GM18508 (cell line): ENCODE data around the gene NRXN3.
"Not testable (repeated sequence)": the region's sequence is repeated elsewhere in the genome, so short reads cannot be mapped to it uniquely, and the experiment has no call there.

Experiments
- ATAC-seq: cut with Tn5 transposase; IDR thresholded peaks from one replicate; pipeline ENCODE4 v1.9.1; 2021; ENCODE audit warnings: moderate number of reproducible peaks; ENCODE audit not compliant: insufficient read depth, unreplicated experiment

NRXN3 gene

GRCh38 chr14:78967111-78967809 is 797.1 kb downstream of the NRXN3 start:
- no peak for ATAC-seq

DNA sequence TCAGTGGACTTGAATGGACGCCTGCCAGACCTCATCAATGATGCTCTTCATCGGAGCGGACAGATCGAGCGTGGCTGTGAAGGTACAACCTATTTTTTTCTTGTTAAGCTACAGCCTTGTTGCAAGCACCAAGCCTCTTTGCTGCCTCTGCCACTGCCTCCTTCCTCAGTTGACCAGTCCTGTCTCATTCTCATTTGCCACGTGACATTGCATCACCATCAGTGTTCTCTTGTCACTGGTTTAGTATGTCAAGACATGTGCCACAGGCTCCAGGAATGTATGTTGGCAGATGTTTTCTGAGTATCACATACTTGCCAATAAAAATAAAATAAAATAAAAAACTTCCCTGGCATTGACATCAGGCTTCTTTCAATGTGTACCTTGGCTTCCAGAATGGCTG is 798.1 kb downstream of the NRXN3 start:
- ATAC-seq: no peak

DNA sequence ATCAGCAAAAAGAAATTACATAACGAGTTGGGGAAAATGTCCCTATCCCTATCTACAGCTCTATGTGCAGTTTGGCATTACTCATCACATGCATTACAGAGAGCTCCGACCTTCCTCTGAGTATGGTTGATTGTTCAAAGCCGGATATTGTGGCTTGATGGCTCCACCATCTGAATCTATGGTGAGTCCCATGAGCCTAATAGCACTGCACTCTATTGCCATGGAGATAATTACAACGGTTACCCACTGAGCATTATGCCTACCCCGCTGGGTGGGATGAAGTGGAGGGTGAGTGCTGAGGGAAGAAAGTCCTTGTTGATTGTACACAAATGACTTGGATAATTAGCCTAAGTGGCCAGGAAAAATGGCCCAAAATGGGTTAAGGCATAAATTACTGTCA is 800.5 kb downstream of the NRXN3 start:
- no peak for ATAC-seq

GRCh38 chr14:78972440-78972839 is 802.3 kb downstream of the NRXN3 start:
- no peak for ATAC-seq

DNA sequence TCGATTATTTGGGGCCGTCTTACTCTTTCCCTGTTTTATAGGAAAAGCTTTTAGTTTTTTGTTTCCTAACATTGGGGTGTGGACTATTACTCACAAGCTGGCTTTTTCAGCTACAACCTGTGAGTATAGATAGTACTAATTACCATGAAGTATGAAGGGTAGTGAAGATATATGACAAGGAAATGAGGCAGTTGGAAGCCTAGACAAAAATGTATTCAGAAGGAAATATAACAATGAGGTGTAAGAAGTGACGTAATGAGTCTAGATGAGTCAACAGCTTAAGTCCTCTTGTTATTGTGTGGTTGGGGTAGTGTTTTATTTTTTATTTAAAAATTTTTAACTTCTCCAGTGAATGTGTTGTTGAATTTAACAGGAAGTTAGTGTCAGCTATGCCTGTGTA is 804.5 kb downstream of the NRXN3 start:
- no peak for ATAC-seq

DNA sequence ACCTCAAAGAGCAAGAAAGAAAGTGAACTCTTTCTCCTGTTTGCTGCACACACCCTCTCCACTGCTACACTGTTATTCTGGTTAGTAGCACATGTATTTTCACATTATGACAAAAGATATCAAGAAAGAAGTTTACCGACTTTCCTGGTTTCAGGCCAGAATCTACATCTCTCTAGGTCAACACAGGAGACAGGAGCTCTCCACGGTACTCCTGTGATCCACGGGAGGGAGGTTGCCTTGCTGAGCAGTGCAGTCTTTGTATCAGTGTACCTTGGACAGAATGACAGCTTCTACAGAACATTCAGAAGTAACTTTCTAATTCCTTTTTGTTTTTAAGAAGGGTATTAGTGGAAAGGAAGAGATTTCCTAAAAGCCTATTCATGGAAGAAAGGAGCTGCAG is 805.6 kb downstream of the NRXN3 start:
- ATAC-seq: no peak

DNA sequence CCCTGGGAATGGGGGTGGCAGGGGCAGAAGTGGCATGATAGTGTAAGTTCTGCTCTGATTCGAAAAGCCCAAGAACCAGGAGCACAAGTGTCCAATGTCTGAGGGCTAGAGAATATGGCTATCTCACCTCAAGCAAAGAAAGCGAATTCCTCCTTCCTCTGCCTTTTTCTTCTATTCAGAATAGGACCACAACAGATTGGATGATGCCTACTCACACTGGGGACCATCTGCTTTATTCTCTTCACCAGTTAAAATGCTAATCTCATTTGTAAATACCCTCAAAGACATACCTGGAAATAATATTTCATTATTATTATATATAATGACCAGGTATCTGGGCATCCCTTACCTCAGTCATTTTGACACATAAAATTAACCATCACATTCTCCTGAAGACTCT is 808.7 kb downstream of the NRXN3 start:
- ATAC-seq: no peak

- no peak for ATAC-seq
Measured at GRCh38 chr14:78982551-78982950, 812.4 kb downstream of the NRXN3 start.

- ATAC-seq: no peak
Measured at GRCh38 chr14:78983126-78983525, 813.0 kb downstream of the NRXN3 start.

DNA sequence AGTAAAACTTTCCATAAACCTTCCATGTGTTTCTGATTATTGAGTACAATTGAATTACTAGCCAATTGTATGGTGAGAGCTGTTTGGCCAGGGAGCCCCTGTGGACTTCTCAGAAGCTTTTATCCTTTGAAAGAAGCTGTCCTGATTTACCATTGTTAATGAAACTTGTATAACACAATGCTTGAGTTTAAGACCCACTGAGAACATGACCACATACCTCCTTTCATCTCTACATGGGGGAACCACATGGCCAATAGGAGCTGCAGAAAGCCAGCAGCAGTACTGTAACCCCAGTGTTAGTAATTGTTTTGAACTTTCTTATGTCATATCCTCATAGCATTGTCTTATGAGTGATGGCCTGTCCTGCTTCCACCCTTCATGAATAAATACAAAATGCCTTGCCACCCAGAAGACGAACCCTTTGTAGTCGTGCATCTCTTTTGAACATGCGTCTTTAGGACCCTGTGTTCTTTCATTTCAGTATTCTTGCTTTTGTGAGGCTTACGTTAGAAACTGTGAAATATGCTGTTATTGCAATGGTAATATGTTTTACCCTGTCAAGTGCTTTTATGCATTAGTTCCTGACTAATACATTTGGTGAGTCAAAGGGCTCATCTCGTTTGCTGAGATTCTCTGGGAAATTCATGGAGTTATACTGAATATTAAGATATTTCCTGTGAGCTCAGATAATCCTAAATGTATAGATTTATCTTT is 815.7 kb downstream of the NRXN3 start:
- ATAC-seq: no peak

- no peak for ATAC-seq
Measured at GRCh38 chr14:78986989-78987388, 816.8 kb downstream of the NRXN3 start.

- no peak for ATAC-seq
Measured at GRCh38 chr14:78989221-78989620, 819.0 kb downstream of the NRXN3 start.

DNA sequence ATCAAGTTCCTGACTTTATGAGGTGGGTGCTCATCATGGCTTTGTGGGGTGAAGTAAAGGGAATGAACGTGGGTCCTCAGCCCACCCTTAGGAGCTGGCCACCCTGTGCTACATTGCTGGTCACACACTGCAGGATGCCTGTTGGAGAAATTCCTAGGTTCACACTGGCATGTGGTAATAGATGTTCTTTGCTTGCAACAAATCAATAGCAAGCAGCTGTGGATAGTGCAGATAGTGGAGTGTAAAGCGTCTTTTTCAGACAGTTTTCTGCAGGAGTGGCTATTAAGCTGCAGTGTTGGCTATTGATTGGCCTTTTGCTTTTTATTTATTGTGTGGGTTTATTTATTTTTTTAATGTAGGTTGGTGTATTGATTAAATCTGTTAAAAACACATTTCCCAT is 822.7 kb downstream of the NRXN3 start:
- ATAC-seq: no peak

DNA sequence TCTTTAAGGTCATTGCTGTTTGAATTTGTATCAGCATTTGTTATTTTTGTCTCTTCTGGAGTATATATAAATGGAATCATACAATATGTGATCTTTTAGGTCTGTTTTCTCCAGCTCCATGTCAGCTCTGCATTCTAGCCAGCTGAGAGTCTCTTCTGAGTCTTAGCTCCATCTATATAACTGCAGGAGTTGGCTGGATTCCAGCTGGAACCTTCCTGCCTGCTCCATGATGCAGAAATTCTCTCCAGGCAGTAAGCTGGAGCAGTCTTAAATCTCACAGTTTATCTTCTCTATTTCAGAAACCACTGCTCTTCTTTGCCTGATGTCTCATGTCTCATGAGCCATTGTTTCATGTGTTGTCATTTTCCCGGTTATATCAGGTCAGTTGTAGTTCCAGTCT is 827.6 kb downstream of the NRXN3 start:
- ATAC-seq: no peak

GRCh38 chr14:79009286-79009685 is 839.1 kb downstream of the NRXN3 start:
- no peak for ATAC-seq

GRCh38 chr14:79011091-79011919 is 841.1 kb downstream of the NRXN3 start:
- ATAC-seq: no peak

- ATAC-seq: no peak
Measured at GRCh38 chr14:79011920-79012204, 841.7 kb downstream of the NRXN3 start.

DNA sequence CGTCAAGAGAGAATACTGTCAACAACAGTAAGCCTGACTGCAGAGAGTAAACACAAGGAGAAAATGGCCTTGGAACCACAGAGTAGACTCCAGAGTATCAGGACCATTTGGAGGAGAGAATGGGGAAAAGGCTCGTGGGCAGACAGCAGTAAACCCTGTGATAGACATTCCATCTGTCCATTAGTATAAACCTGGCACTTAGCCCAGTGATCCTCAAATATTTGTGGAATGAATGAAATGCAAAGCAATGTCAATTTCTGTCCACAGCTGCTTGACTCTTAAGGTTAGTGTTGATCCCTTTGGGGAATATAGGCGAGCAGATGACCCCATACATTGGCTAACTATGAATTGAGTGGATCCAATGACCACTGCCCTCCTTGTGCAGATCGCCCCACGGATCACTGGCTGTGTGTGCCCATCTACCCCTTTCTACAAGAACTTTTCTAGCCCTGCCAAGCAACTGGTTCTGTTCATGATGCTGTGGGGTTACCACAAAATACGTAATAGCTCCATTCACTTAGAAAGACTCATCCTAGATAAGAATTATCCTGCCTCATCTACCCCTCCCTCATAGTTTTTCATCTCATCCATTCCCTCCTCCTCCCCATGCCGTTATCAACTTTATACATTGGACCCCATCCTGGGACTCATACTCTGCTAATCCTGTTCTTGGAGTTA is 846.8 kb downstream of the NRXN3 start:
- ATAC-seq: no peak

DNA sequence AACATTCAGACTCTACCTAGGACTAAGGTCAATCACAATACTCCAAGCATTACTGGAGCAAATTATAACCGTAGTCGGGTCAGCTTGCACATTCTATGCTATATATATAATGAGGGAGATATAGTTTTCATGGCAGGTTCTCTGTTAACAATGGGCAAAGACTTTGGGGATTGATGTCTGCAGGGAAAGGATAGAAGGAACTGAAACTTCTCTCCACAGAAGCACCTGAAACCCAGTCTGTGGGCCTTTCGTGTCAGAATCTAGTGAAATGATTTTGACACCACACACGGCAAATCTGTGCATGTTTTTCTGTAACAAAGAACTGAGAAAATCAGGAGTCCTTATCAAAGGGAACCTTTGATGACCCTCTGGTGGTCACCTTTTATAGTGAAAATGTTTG is 847.4 kb downstream of the NRXN3 start:
- ATAC-seq: no peak

GRCh38 chr14:79018836-79019235 is 848.7 kb downstream of the NRXN3 start:
- ATAC-seq: no peak

- ATAC-seq: not testable (repeated sequence)
Measured at GRCh38 chr14:79019898-79020297, 849.7 kb downstream of the NRXN3 start.
